Neutrophil (primary cell): ENCODE data around the gene MYO16.

Experiments used
- H3K27ac ChIP-seq: fragments of 200-600 bp; sonication (generic); 2 replicates; pipeline ENCODE4 v1.5.1; 2016; ENCODE audit warnings: mild to moderate bottlenecking, moderate library complexity
- H3K27me3 ChIP-seq: fragments of 200-600 bp; sonication (generic); 2 replicates; pipeline ENCODE4 v1.6.0; 2016; ENCODE audit warnings: mild to moderate bottlenecking
- H3K36me3 ChIP-seq: fragments of 200-600 bp; sonication (generic); 2 replicates; pipeline ENCODE4 v1.5.1; 2017
- H3K4me1 ChIP-seq, 2 experiments: fragments of 200-600 bp in 1 of 2; sonication (generic) in 1 of 2; 1 replicate in 1 of 2; 2 replicates in 1 of 2; pipeline versions ENCODE4 v1.5.1 to v1.6.1; 2013 to 2016; ENCODE audit warnings: low read depth in 1 of 2, low read length in 1 of 2, mild to moderate bottlenecking in 1 of 2, moderate library complexity in 1 of 2; ENCODE audit not compliant: control insufficient read depth in 1 of 2, insufficient read depth in 1 of 2
- H3K4me3 ChIP-seq, 2 experiments: fragments of 200-600 bp in 1 of 2; sonication (generic) in 1 of 2; 1 replicate in 1 of 2; 2 replicates in 1 of 2; pipeline ENCODE4 v1.5.1; 2013 to 2016; ENCODE audit warnings: low read depth in 1 of 2, low read length in 1 of 2, mild to moderate bottlenecking in 1 of 2, moderate library complexity in 1 of 2
- H3K9me3 ChIP-seq: fragments of 200-600 bp; sonication (generic); 2 replicates; pipeline ENCODE4 v1.5.1; 2016
- TF ChIP-seq, protein P1 (sequence below): fragments of 200-600 bp; sonication (generic); IDR thresholded peaks from 2 replicates; pipeline ENCODE4 v1.5.1; 2016; ENCODE audit warnings: antibody characterized with exemption

Gene MYO16

DNA sequence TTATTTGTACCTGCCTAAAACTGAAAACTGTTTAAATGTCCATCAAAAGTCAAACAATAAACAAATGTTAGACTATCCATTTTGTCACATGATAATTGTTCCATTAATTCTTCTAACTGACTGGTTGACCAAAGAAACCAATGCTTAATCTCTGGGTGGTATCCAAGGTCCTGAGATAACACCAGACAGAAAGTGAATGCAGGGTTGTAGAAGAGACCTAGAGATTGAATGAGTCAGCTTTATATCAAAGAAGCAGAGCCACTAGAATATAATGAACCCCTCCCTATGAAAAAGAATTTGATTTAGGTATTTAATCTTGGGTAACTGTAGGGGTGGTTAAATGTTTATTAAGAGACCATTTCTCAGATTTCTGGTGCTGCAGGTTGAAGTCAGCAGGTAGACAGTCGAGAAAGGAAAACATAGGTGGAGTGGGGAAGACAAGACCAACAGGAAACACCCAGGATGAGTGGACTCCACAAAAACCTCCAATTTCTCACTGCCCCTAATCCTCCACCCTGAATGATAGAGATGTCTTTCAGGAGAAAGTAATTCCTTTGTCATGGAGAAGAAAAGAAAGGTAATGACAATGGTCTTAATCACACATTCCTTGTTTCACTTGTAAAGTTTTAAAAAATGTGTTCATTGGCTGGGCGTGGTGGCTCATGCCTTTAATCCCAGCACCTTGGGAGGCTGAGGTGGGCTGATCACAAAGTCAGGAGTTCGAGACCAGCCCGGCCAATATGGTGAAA is 620.5 kb downstream of the MYO16 start:
- no peak overlapping the region for H3K27ac ChIP-seq
- TF ChIP-seq, protein P1, sequence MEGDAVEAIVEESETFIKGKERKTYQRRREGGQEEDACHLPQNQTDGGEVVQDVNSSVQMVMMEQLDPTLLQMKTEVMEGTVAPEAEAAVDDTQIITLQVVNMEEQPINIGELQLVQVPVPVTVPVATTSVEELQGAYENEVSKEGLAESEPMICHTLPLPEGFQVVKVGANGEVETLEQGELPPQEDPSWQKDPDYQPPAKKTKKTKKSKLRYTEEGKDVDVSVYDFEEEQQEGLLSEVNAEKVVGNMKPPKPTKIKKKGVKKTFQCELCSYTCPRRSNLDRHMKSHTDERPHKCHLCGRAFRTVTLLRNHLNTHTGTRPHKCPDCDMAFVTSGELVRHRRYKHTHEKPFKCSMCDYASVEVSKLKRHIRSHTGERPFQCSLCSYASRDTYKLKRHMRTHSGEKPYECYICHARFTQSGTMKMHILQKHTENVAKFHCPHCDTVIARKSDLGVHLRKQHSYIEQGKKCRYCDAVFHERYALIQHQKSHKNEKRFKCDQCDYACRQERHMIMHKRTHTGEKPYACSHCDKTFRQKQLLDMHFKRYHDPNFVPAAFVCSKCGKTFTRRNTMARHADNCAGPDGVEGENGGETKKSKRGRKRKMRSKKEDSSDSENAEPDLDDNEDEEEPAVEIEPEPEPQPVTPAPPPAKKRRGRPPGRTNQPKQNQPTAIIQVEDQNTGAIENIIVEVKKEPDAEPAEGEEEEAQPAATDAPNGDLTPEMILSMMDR, result no peak
- H3K4me1 ChIP-seq, result no peaks in the 10 kb centered on the region
- no peaks in the 10 kb centered on the region for H3K36me3 ChIP-seq
- no peaks in the 10 kb centered on the region for H3K27me3 ChIP-seq
- no peaks in the 10 kb centered on the region for H3K9me3 ChIP-seq
- no peak overlapping the region for H3K4me3 ChIP-seq

GRCh38 chr13:109251956-109252355 is 622.5 kb downstream of the MYO16 start:
- TF ChIP-seq, protein P1, result no peak
- Histone ChIP-seq H3K4me1 (no peaks in the 10 kb centered on the region), H3K9me3 (no peaks in the 10 kb centered on the region), H3K27me3 (no peaks in the 10 kb centered on the region), H3K36me3 (no peaks in the 10 kb centered on the region), H3K4me3 (no peak overlapping the region), H3K27ac (no peak overlapping the region)

DNA sequence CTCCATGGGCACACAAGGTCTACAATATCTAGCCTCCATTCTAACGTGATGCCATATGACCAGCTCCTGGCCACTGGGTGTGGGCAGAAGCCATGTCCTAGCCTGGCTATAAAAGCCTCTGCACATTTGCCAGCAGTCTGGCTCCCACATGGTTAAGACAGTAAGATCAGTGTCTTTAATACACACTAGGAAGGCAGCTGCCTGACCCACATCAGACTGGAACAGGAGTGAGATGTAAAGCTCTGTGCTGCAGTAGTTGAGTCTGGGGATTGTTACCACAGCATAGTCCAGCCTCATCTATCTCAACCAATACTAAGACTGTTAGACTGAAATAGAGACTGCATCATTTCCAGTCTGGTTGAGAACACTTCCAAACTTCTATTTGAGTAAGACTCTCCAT is 623.9 kb downstream of the MYO16 start:
- Histone ChIP-seq H3K36me3 (no peaks in the 10 kb centered on the region), H3K27ac (no peak overlapping the region), H3K9me3 (no peaks in the 10 kb centered on the region), H3K4me1 (no peaks in the 10 kb centered on the region), H3K4me3 (no peak overlapping the region), H3K27me3 (no peaks in the 10 kb centered on the region)
- TF ChIP-seq, protein P1, result no peak

DNA sequence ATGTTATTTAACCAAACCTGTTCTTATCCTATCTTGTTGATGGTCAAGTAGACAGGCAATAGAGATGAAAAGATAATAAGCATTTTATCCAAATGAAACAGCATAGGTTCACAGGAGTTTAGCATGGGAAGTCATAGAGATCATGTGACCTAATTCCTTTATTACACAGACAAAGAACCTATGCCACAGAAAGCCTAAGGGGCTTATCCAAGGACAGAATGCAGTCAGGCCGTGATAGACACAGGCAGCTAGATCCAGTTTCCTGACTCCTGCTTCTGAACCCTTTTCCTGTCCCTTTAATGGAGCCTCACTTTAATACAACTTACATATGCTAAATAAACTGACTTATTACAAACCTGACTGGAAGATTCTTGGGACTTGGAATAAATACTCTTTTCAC is 624.9 kb downstream of the MYO16 start:
- H3K27me3 ChIP-seq, result no peaks in the 10 kb centered on the region
- H3K4me3 ChIP-seq, result no peak overlapping the region
- no peaks in the 10 kb centered on the region for H3K36me3 ChIP-seq
- H3K4me1 ChIP-seq, result no peaks in the 10 kb centered on the region
- no peaks in the 10 kb centered on the region for H3K9me3 ChIP-seq
- H3K27ac ChIP-seq, result no peak overlapping the region
- TF ChIP-seq, protein P1, result no peak

DNA sequence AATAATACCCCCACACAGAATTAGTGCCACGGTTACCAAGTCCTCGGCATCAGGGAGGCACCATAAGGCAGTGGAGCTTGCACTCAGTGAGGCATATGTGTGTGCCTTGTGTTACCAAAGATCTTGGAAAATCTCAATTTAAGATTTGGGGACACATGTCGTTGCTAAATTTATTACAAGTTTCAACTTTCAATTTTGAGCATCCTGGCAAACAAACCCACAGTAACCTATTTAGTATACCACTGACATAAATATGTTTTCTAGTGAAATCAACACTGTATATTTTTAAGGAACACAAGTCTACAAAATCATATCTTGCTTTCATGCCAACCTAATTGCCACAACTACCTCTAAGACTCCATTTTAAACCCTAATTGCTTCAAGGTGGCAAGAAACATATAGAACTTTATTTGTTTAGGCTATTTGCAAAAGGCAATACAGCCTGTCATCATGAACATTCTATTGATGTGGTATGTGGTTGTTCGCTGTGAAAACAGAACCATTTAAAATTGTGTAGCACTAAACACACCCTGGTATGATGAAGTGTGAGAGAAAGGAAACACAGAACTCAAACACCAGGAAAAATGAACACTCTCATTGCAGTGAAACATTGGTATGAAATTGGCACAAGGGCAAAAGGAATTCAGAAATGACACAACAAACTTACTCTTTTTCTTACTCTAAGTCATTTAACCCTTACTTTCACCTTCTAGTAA is 625.9 kb downstream of the MYO16 start:
- Histone ChIP-seq H3K27me3 (no peaks in the 10 kb centered on the region), H3K4me1 (no peaks in the 10 kb centered on the region), H3K9me3 (no peaks in the 10 kb centered on the region), H3K27ac (no peak overlapping the region), H3K4me3 (no peak overlapping the region), H3K36me3 (no peaks in the 10 kb centered on the region)
- TF ChIP-seq, protein P1, result no peak
